Keratinocyte (primary cell): Measurements from ENCODE around the gene SLC23A2.

Experiments used
- CTCF ChIP-seq, 3 experiments: IDR thresholded peaks in 1 of 3; conservative IDR thresholded peaks in 1 of 3; optimal IDR thresholded peaks in 1 of 3; 2 replicates in 2 of 3; 3 replicates in 1 of 3; pipeline versions ENCODE3 to v1.5.1; 2011; ENCODE audit warnings: low read length in 3 of 3, mild to moderate bottlenecking in 3 of 3, moderate library complexity in 2 of 3, control low read depth in 1 of 3, inconsistent platforms in 1 of 3; ENCODE audit not compliant: insufficient read depth in 2 of 3; ENCODE audit errors: extremely low read depth in 1 of 3
- EZH2 ChIP-seq: IDR thresholded peaks from one replicate; pipeline ENCODE4 v1.6.1; 2012; ENCODE audit warnings: inconsistent platforms, mild to moderate bottlenecking, low read length, moderate library complexity

GRCh38 chr20:4858000-4858399 is 143.3 kb downstream of the SLC23A2 start:
- TF ChIP-seq CTCF (optimal IDR thresholded peaks at IDR 0.05 in 1 of 3, IDR thresholded peaks at IDR 0.05 in 1 of 3, conservative IDR thresholded peaks at IDR 0.05 in 1 of 3; ENCODE audit: extremely low read depth in 1 of 3, insufficient read depth in 2 of 3, low read length in 3 of 3), result no peak
- TF ChIP-seq EZH2, result no peak
